Keratinocyte (primary cell): ENCODE measurements around the gene CSTA. TPM values are rescaled to one million over a fixed set of nuclear protein-coding genes. Genes with fewer than 3 reads are reported as not detected.

ENCODE experiments used
- DNase-seq: peaks from one replicate; pipeline ENCODE4 v3.0.0-alpha.2; 2011; ENCODE audit warnings: low read depth, missing footprints, low spot score
- FAIRE-seq: peaks from 2 replicates; lab custom pipeline; 2011; peaks lifted over from hg19 to GRCh38; lab: Jason Lieb, UNC
- H2AFZ ChIP-seq: 2 replicates; pipeline ENCODE4 v1.6.0; 2012; ENCODE audit warnings: low read length, control low read depth, inconsistent platforms; ENCODE audit not compliant: control insufficient read depth
- H3K27ac ChIP-seq: 2 replicates; pipeline ENCODE4 v1.5.1; 2011; ENCODE audit warnings: low read length; ENCODE audit not compliant: control insufficient read depth, insufficient read depth
- H3K27me3 ChIP-seq: 3 replicates; pipeline ENCODE4 v1.6.0; 2011; ENCODE audit warnings: low read length; ENCODE audit not compliant: control insufficient read depth, insufficient read depth; ENCODE audit errors: extremely low read depth
- H3K36me3 ChIP-seq, 2 experiments: 2 replicates in 1 of 2; 3 replicates in 1 of 2; pipeline ENCODE4 v1.5.1; 2011; ENCODE audit warnings: low read length in 2 of 2, mild to moderate bottlenecking in 1 of 2; ENCODE audit not compliant: control insufficient read depth in 2 of 2, insufficient read depth in 2 of 2; ENCODE audit errors: extremely low read depth in 1 of 2
- H3K4me1 ChIP-seq: 3 replicates; pipeline ENCODE4 v1.5.1; 2011; ENCODE audit warnings: low read length; ENCODE audit not compliant: control insufficient read depth, insufficient read depth; ENCODE audit errors: extremely low read depth
- H3K4me2 ChIP-seq: 3 replicates; pipeline ENCODE4 v1.6.0; 2011; ENCODE audit warnings: low read depth, low read length; ENCODE audit not compliant: control insufficient read depth, insufficient read depth; ENCODE audit errors: extremely low read depth
- H3K4me3 ChIP-seq, 3 experiments: fragments of 200-600 bp in 1 of 3; sonication (generic) in 1 of 3; 2 replicates in 2 of 3; 3 replicates in 1 of 3; pipeline ENCODE4 v1.5.1; 2011 to 2016; ENCODE audit warnings: low read length in 3 of 3, mild to moderate bottlenecking in 3 of 3, control low read depth in 2 of 3, inconsistent platforms in 1 of 3, low read depth in 1 of 3, mixed read lengths in 1 of 3, mixed run types in 1 of 3, moderate library complexity in 1 of 3; ENCODE audit not compliant: control insufficient read depth in 2 of 3, insufficient read depth in 2 of 3; ENCODE audit errors: extremely low read depth in 1 of 3
- H3K79me2 ChIP-seq: 2 replicates; pipeline ENCODE4 v1.6.0; 2012; ENCODE audit warnings: low read length; ENCODE audit not compliant: control insufficient read depth, insufficient read depth
- H3K9ac ChIP-seq: 3 replicates; pipeline ENCODE4 v1.6.0; 2011; ENCODE audit warnings: low read length; ENCODE audit not compliant: control insufficient read depth, insufficient read depth; ENCODE audit errors: extremely low read depth
- H3K9me1 ChIP-seq: 3 replicates; pipeline ENCODE4 v1.6.0; 2011; ENCODE audit warnings: low read length; ENCODE audit not compliant: control insufficient read depth, insufficient read depth; ENCODE audit errors: extremely low read depth
- H3K9me3 ChIP-seq: 2 replicates; pipeline ENCODE4 v1.5.1; 2012; ENCODE audit warnings: low read depth, low read length; ENCODE audit not compliant: control insufficient read depth
- H4K20me1 ChIP-seq: 3 replicates; pipeline ENCODE4 v1.6.0; 2011; ENCODE audit warnings: low read length; ENCODE audit not compliant: control insufficient read depth, insufficient read depth; ENCODE audit errors: extremely low read depth
- EZH2 ChIP-seq: IDR thresholded peaks from one replicate; pipeline ENCODE4 v1.6.1; 2012; ENCODE audit warnings: inconsistent platforms, mild to moderate bottlenecking, low read length, moderate library complexity
- dilution Hi-C: fragments of 300-500 bp; cut with MboI; formaldehyde crosslinking; loops from one replicate; pipeline ENCODE4 v1.7.0; 2020; ENCODE audit warnings: low sequenced_read_pairs; ENCODE audit not compliant: extremely low pct_ligation_motif_present
- polyA plus RNA-seq, 5 experiments: library from polyadenylated mRNA; depleted of rRNA in 3 of 5; stranded (reverse) in 3 of 5; stranded (forward) in 1 of 5; unstranded in 1 of 5; fragments of >200 nt; gene quantifications; 1 replicate in 1 of 5; 2 replicates in 3 of 5; 3 replicates in 1 of 5; pipeline versions ENCODE4 v1.2.1 to v1.2.3, GENCODE V29; 2011 to 2012; ENCODE audit warnings: missing spikeins in 2 of 5, low read depth in 1 of 5, low replicate concordance in 1 of 5
- TF ChIP-seq, protein P1 (sequence below), 3 experiments: IDR thresholded peaks in 1 of 3; conservative IDR thresholded peaks in 1 of 3; optimal IDR thresholded peaks in 1 of 3; 2 replicates in 2 of 3; 3 replicates in 1 of 3; pipeline versions ENCODE3 to v1.5.1; 2011; ENCODE audit warnings: low read length in 3 of 3, mild to moderate bottlenecking in 3 of 3, moderate library complexity in 2 of 3, control low read depth in 1 of 3, inconsistent platforms in 1 of 3; ENCODE audit not compliant: insufficient read depth in 2 of 3; ENCODE audit errors: extremely low read depth in 1 of 3

CSTA gene
- polyA plus RNA-seq, 1 donor (not counting 4 experiments of a cell fraction or from before 2014, with no cell fraction given): 1,138 TPM

DNA sequence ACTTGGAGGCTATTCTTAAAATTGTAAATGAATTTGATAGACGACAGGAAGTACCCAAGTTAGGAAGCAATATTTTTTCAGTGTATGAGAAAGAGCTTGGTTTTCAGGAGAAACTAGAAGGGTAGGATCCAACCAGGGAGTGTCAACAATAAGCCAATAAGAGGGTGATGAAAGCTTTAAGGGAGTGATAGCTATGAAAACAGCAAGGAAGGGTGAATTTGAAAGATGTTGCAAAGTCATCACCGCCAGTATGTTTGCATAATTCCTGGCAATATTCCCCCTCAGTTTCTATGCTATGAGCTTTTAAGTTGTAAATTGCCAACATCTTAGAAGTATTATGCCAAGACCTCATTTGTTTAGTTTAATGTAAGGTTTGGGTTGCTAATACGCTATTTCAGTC lies 11.8 kb upstream of the CSTA start:
- Histone ChIP-seq H3K36me3 (no peaks in the 10 kb centered on the region), H3K9me3 (no peaks in the 10 kb centered on the region), H3K9me1 (no peaks in the 10 kb centered on the region), H4K20me1 (no peaks in the 10 kb centered on the region), H3K4me3 (no peak overlapping the region), H3K79me2 (no peaks in the 10 kb centered on the region), H3K27me3 (no peaks in the 10 kb centered on the region), H3K4me2 (no peak overlapping the region), H3K27ac (no peak overlapping the region), H3K4me1 (peaks cover 33% of the 10 kb centered on the region), H3K9ac (no peak overlapping the region), H2AFZ (peak overlapping the region; percentile 7)
- TF ChIP-seq, protein P1, sequence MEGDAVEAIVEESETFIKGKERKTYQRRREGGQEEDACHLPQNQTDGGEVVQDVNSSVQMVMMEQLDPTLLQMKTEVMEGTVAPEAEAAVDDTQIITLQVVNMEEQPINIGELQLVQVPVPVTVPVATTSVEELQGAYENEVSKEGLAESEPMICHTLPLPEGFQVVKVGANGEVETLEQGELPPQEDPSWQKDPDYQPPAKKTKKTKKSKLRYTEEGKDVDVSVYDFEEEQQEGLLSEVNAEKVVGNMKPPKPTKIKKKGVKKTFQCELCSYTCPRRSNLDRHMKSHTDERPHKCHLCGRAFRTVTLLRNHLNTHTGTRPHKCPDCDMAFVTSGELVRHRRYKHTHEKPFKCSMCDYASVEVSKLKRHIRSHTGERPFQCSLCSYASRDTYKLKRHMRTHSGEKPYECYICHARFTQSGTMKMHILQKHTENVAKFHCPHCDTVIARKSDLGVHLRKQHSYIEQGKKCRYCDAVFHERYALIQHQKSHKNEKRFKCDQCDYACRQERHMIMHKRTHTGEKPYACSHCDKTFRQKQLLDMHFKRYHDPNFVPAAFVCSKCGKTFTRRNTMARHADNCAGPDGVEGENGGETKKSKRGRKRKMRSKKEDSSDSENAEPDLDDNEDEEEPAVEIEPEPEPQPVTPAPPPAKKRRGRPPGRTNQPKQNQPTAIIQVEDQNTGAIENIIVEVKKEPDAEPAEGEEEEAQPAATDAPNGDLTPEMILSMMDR (optimal IDR thresholded peaks at IDR 0.05 in 1 of 3, IDR thresholded peaks at IDR 0.05 in 1 of 3, conservative IDR thresholded peaks at IDR 0.05 in 1 of 3; ENCODE audit: extremely low read depth in 1 of 3, insufficient read depth in 2 of 3, low read length in 3 of 3): no peak
- TF ChIP-seq EZH2: no peak
- FAIRE-seq: no peak
- DNase-seq: no peak
- dilution Hi-C loops: no loop called here

DNA sequence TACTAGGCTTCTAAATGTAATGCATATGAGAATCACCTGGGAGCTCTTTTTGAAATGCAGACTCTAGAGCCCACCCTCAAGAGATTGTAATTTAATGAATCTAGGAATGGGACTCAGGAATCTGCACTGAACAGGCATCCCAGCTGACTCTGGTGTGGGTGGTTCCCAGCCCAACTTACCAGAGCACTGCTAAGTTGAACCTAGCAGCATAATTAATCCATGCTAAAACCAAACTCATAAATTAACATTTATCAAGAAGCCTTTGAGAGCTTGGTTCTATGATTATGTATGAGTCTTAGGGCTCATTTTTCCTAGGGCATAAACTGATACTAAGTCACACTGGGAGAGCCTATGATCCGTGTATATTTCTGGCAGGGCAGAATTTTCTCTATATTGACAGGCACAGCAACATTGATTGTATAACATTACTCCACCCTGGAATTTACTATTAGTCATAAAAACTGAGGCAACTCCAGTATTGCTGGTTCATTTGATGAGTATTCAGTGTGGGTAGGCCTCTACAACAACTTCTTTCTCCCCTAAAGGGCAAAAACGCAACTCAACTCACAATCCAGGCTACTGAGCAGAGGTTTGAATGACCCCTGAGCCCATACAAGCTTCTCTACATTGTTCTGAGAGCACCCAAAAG lies 10.7 kb upstream of the CSTA start:
- Histone ChIP-seq H3K4me2 (peak overlapping the region; percentile 54), H3K4me3 (peak overlapping the region in 1 of 3 experiments; percentile 22), H3K4me1 (peaks cover 42% of the 10 kb centered on the region), H3K9me1 (no peaks in the 10 kb centered on the region), H3K36me3 (no peaks in the 10 kb centered on the region), H3K9ac (peak overlapping the region; percentile 49), H3K9me3 (no peaks in the 10 kb centered on the region), H3K27me3 (no peaks in the 10 kb centered on the region), H2AFZ (peak overlapping the region; percentile 88), H3K27ac (peak overlapping the region; percentile 87), H3K79me2 (no peaks in the 10 kb centered on the region), H4K20me1 (no peaks in the 10 kb centered on the region)
- FAIRE-seq: peak; percentile 91
- dilution Hi-C loops: no loop called here
- TF ChIP-seq, protein P1 (optimal IDR thresholded peaks at IDR 0.05 in 1 of 3, IDR thresholded peaks at IDR 0.05 in 1 of 3, conservative IDR thresholded peaks at IDR 0.05 in 1 of 3; ENCODE audit: extremely low read depth in 1 of 3, insufficient read depth in 2 of 3, low read length in 3 of 3): no peak
- no peak for TF ChIP-seq EZH2
- DNase-seq: no peak
